MM.1S (cell line): Measurements from ENCODE around the gene RNASE13.

Experiments used
- CTCF ChIP-seq: fragments of 300-600 bp; sonication (generic); IDR thresholded peaks from 2 replicates; pipeline ENCODE4 v1.5.1; 2016; ENCODE audit warnings: antibody characterized with exemption, low read length, mixed read lengths
- EZH2 ChIP-seq: fragments of 300-600 bp; sonication (generic); optimal IDR thresholded peaks from 2 replicates; pipeline ENCODE3; 2017; ENCODE audit warnings: low read depth, mild to moderate bottlenecking, antibody characterized with exemption, low read length, mixed read lengths
- EZH2phosphoT487 ChIP-seq: fragments of 300-600 bp; sonication (generic); IDR thresholded peaks from 2 replicates; pipeline ENCODE4 v1.6.1; 2018; ENCODE audit warnings: antibody characterized with exemption, low read length

- no peak for TF ChIP-seq EZH2
- TF ChIP-seq CTCF = no peak
- TF ChIP-seq EZH2phosphoT487 = no peak
These were observed 11.9 kb downstream of the RNASE13 start for GRCh38 chr14:21022686-21023085.
